ENCODE measurements around the gene PTPN9.

DNA sequence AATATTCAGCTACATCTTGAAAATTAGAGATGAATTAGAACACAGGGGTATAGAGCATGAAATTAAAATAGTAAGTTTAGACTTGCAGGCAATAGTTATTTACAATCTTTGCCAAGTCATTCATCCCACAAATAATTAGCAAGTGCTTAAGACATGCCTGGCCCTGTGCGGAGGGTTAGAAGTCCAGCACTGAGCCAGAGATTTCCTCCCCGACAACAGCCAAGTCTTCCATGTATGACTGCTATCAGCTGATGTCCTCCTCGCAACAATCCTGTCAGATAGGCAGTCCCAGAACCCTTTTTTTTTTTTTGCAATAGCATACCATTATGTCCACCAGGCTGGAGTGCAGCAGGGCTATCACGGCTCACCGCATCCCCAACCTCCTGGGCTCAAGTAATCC lies 142.2 kb downstream of the PTPN9 start:
- TF ChIP-seq, protein P1, sequence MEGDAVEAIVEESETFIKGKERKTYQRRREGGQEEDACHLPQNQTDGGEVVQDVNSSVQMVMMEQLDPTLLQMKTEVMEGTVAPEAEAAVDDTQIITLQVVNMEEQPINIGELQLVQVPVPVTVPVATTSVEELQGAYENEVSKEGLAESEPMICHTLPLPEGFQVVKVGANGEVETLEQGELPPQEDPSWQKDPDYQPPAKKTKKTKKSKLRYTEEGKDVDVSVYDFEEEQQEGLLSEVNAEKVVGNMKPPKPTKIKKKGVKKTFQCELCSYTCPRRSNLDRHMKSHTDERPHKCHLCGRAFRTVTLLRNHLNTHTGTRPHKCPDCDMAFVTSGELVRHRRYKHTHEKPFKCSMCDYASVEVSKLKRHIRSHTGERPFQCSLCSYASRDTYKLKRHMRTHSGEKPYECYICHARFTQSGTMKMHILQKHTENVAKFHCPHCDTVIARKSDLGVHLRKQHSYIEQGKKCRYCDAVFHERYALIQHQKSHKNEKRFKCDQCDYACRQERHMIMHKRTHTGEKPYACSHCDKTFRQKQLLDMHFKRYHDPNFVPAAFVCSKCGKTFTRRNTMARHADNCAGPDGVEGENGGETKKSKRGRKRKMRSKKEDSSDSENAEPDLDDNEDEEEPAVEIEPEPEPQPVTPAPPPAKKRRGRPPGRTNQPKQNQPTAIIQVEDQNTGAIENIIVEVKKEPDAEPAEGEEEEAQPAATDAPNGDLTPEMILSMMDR (IDR thresholded peaks at IDR 0.05): no peak
- TF ChIP-seq POLR2AphosphoS5 (IDR thresholded peaks at IDR 0.05): no peak
